Stimulated activated CD8-positive, alpha-beta memory T cell treated with anti-CD3 and anti-CD28 coated beads, Interleukin-4, amount 100 ng/mL, for 4 hours (primary cell): Measurements from ENCODE around the gene PID1.

Experiments used
- DNase-seq, 2 donors: peaks; one replicate each; pipeline ENCODE4 v3.0.0-alpha.2; 2020; ENCODE audit warnings: low read depth in 2 of 2, low spot score in 1 of 2

The PID1 gene

GRCh38 chr2:229261599-229261998, 9.5 kb downstream of the PID1 start:
- DNase-seq, result no peak

- no peak for DNase-seq
Measured at GRCh38 chr2:229261076-229261475, 10.0 kb downstream of the PID1 start.

GRCh38 chr2:229257985-229258384, 13.1 kb downstream of the PID1 start:
- DNase-seq, result no peak

- no peak for DNase-seq
Measured at GRCh38 chr2:229256376-229256775, 14.7 kb downstream of the PID1 start.

- no peak for DNase-seq
Measured at GRCh38 chr2:229254206-229254605, 16.9 kb downstream of the PID1 start.

GRCh38 chr2:229252996-229253395, 18.1 kb downstream of the PID1 start:
- DNase-seq, result no peak

GRCh38 chr2:229252280-229252679, 18.8 kb downstream of the PID1 start:
- DNase-seq, result no peak

GRCh38 chr2:229249536-229249935, 21.6 kb downstream of the PID1 start:
- DNase-seq, result no peak

- DNase-seq, result no peak
Measured at GRCh38 chr2:229246334-229246733, 24.8 kb downstream of the PID1 start.

- no peak for DNase-seq
Measured at GRCh38 chr2:229244975-229245374, 26.1 kb downstream of the PID1 start.

- no peak for DNase-seq
Measured at GRCh38 chr2:229243890-229244560, 27.1 kb downstream of the PID1 start.

GRCh38 chr2:229240984-229241491, 30.0 kb downstream of the PID1 start:
- no peak for DNase-seq

GRCh38 chr2:229239021-229239420, 32.1 kb downstream of the PID1 start:
- DNase-seq, result no peak

- no peak for DNase-seq
Measured at GRCh38 chr2:229237270-229237669, 33.8 kb downstream of the PID1 start.

- no peak for DNase-seq
Measured at GRCh38 chr2:229235131-229235914, 35.8 kb downstream of the PID1 start.

GRCh38 chr2:229231885-229232284, 39.2 kb downstream of the PID1 start:
- DNase-seq, result no peak

- DNase-seq, result no peak
Measured at GRCh38 chr2:229231328-229231868, 39.7 kb downstream of the PID1 start.

GRCh38 chr2:229230911-229231310, 40.2 kb downstream of the PID1 start:
- DNase-seq, result no peak

- no peak for DNase-seq
Measured at GRCh38 chr2:229230256-229230655, 40.8 kb downstream of the PID1 start.

- DNase-seq, result no peak
Measured at GRCh38 chr2:229226382-229226781, 44.7 kb downstream of the PID1 start.

- no peak for DNase-seq
Measured at GRCh38 chr2:229223107-229223506, 48.0 kb downstream of the PID1 start.

- DNase-seq, result no peak
Measured at GRCh38 chr2:229221641-229222040, 49.4 kb downstream of the PID1 start.
